BJ (cell line): Measurements from ENCODE around the gene CRYGN. TPM values are rescaled to one million over a fixed set of nuclear protein-coding genes. Genes with fewer than 3 reads are reported as not detected.

ENCODE experiments used
- CTCF ChIA-PET: fragments of 350-600 bp; formaldehyde crosslinking; extraction: SDS; loops from one replicate; lab custom pipeline; 2021; ENCODE audit warnings: antibody characterized with exemption, inconsistent platforms; lab: Yijun Ruan, JAX
- POLR2A ChIA-PET: fragments of 300-600 bp; sonication (Branson Sonifier 250); formaldehyde crosslinking; extraction: SDS; loops from one replicate; lab custom pipeline; 2021; ENCODE audit warnings: antibody characterized with exemption; lab: Charles Lee
- DNase-seq: peaks from one replicate; pipeline ENCODE4 v3.0.0-alpha.2; 2011; ENCODE audit warnings: low read depth
- H3K27me3 ChIP-seq: 2 replicates; pipeline ENCODE4 v1.6.0; 2011; ENCODE audit warnings: low read length; ENCODE audit not compliant: control insufficient read depth, insufficient read depth
- H3K36me3 ChIP-seq: 2 replicates; pipeline ENCODE4 v1.5.1; 2011; ENCODE audit warnings: low read length; ENCODE audit not compliant: control insufficient read depth, insufficient read depth
- H3K4me3 ChIP-seq: 2 replicates; pipeline ENCODE4 v1.5.1; 2011; ENCODE audit warnings: low read depth, mild to moderate bottlenecking, control low read depth, low read length
- polyA plus RNA-seq: library from polyadenylated mRNA; depleted of rRNA; stranded (reverse); fragments of >200 nt; gene quantifications from 2 replicates; pipeline ENCODE4 v1.2.3, GENCODE V29; 2011
- TF ChIP-seq, protein P1 (sequence below): IDR thresholded peaks from 2 replicates; pipeline ENCODE4 v1.5.1; 2011; ENCODE audit warnings: low read depth, mild to moderate bottlenecking, control low read depth, inconsistent platforms, low read length, moderate library complexity; ENCODE audit not compliant: insufficient read depth

Gene CRYGN
- polyA plus RNA-seq, 1 experiment = 0.10 TPM

DNA sequence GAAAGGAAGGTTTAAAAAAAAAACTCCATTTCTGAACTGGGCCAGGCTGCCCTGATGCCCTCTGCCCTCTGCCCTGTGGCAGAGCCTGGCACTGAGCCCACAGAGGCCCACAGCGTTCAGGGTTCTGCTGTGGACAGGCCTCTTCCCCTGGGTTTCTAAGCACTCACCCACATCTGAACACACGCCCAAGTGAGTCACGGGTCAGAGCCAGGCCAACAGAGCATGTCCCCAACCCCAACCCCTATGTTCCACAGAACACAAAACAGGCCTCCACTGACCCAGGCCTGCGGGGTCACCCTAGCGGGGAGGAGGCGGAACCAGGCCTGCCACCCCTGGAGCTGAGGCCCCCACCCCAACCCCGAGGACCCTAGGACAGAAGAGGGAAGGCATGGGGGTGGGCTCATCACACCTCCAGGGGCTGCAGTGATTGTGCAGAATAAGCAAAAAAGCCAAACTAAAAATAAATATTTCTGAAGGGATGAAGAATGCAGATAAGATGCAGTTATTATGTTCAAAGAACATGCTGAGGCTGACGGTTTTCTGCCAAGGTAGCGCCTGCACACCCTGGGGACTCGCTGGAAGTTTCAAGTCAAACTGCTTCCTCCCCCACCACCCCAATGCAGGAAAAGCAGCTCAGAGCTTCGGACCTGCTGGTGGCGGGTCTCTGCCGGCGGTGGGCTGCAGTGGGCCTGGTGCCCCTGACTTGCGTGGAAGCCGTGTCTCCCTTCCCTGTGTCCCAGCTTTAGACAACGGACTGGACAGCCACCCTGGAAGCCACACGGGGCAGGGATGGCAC, 35.5 kb downstream of the CRYGN start:
- H3K27me3 ChIP-seq = peaks cover 17% of the 10 kb centered on the region
- no peak overlapping the region for H3K4me3 ChIP-seq
- H3K36me3 ChIP-seq = no peaks in the 10 kb centered on the region
- ChIA-PET CTCF (interaction anchor here (1.3 kb wide), 1 partner anchor 11 kb away, joined by 4 read pairs; no protein-coding TSS in a partner anchor), POLR2A (no interaction called here)
- no peak for DNase-seq
- TF ChIP-seq, protein P1, sequence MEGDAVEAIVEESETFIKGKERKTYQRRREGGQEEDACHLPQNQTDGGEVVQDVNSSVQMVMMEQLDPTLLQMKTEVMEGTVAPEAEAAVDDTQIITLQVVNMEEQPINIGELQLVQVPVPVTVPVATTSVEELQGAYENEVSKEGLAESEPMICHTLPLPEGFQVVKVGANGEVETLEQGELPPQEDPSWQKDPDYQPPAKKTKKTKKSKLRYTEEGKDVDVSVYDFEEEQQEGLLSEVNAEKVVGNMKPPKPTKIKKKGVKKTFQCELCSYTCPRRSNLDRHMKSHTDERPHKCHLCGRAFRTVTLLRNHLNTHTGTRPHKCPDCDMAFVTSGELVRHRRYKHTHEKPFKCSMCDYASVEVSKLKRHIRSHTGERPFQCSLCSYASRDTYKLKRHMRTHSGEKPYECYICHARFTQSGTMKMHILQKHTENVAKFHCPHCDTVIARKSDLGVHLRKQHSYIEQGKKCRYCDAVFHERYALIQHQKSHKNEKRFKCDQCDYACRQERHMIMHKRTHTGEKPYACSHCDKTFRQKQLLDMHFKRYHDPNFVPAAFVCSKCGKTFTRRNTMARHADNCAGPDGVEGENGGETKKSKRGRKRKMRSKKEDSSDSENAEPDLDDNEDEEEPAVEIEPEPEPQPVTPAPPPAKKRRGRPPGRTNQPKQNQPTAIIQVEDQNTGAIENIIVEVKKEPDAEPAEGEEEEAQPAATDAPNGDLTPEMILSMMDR = no peak

DNA sequence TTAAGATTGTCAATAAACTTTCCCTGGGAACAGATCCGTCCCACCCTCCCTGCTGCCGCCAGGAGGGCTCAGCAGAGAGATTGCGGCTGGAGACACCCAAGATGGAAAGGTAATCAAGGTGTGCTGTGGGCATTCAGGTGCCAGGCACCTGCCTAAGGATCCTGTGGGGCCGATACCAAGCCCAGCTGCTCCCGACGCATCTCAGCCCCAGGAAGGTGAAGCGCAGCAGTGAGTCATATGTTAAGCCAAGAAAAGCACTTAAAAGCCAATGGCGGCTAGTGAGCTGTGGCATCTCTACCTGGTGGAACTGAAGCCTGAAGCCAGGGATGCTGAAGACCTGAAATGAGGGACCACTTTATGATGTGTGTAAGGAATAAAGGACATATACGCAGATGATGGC, 36.2 kb downstream of the CRYGN start:
- DNase-seq = no peak
- ChIA-PET POLR2A (no interaction called here), CTCF (interaction anchor here (1.3 kb wide), 1 partner anchor 12 kb away, joined by 4 read pairs; no protein-coding TSS in a partner anchor)
- Histone ChIP-seq H3K27me3 (peaks cover 11% of the 10 kb centered on the region), H3K4me3 (no peak overlapping the region), H3K36me3 (no peaks in the 10 kb centered on the region)
- TF ChIP-seq, protein P1 = no peak

DNA sequence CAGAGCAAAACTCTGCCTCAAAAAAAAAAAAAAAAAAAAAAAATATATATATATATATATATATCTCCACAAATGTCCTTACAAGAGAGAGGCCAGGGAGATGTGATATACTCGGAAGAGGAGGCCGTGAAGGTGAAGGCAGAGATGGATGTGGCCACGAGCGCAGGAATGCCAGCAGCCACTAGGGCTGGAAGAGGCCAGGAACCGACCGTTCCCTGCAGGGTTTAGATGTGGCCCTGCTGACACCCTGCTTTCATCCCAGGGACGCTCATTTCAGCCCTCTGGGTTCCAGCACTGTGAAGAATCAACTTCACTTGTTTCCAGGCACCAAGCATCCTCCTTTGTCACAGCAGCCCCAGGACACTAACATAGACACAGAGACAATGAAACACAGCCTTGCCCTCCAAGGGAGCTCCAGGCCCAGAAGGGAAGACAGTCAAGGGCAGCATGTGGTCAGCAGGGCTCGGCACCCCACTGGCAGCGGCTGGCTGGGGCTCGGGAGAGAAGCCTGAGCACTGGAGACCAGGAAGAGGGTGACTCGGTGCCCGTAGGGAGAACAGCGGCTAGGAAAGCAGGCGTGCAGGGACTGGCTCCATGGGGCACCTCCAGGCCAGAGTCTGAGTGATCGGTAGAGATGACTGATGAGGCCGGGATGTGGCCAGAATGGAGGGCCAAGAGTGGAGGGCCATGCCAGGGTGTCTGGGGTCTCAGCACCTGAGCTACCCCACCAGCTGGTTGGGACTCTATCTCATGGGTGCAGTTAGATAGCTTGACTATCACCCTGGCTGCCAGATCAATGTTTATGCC, 37.7 kb downstream of the CRYGN start:
- H3K36me3 ChIP-seq = no peaks in the 10 kb centered on the region
- peaks cover 8% of the 10 kb centered on the region for H3K27me3 ChIP-seq
- TF ChIP-seq, protein P1 = no peak
- H3K4me3 ChIP-seq = no peak overlapping the region
- POLR2A ChIA-PET = no interaction called here
- DNase-seq = no peak
- CTCF ChIA-PET = no interaction called here

DNA sequence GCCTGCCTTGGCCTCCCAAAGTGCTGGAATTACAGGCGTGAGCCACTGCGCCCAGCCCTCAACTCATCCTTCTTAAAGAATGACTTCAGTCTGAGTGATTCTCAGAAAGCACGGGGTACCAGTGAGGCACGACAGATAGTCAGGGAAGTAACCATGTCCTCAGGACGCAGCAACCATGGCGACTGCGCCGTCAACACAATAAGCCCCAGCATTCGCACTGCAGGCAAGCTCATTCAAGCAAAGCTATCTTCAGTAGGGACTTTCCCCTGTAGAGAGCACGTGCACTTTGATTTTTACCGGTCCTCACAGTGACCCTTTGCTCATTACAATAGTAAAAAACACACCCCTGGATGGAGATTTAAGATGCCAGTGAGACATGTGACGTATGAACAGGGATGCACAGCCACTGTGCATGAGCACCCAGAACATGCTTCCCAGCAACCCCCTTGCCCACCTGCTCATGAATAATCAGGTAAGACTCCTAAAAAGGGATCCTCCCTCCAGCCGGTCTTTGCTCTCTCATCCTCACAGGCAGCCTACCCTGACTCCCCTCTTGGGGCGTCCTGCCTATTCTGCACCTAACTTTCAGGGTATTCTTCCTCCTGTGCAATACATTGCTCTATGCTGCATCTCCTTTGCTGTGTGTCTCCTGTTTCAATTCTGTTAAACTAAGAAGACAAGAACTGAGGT, 39.2 kb downstream of the CRYGN start:
- ChIA-PET POLR2A (no interaction called here), CTCF (interaction anchor here (1.2 to 1.7 kb wide), 3 partner anchors 11 to 48 kb away, joined by 3 to 6 read pairs (median 5); no protein-coding TSS in a partner anchor)
- Histone ChIP-seq H3K27me3 (peaks cover 6% of the 10 kb centered on the region), H3K4me3 (no peak overlapping the region), H3K36me3 (no peaks in the 10 kb centered on the region)
- DNase-seq = no peak
- TF ChIP-seq, protein P1 = no peak
